Thoracic aorta (tissue), 2 donors: ENCODE measurements around the gene MC4R. TPM values are rescaled to one million over a fixed set of nuclear protein-coding genes. Genes with fewer than 3 reads are reported as not detected.

Experiments
- ATAC-seq: fragments of 150-250 bp; one replicate; pipeline ENCODE4 v1.8.0; 2017; ENCODE audit warnings: low read depth; ENCODE audit not compliant: insufficient number of reproducible peaks, low FRiP score
- DNase-seq: peaks from one replicate; pipeline ENCODE4 v3.0.0-alpha.2; 2020; ENCODE audit warnings: low spot score
- H3K27ac ChIP-seq, 2 donors: fragments of 200-600 bp; sonication (generic); 1 replicate in 1 of 2; 2 replicates in 1 of 2; pipeline ENCODE4 v1.5.1; 2016; ENCODE audit warnings: mild to moderate bottlenecking in 2 of 2, moderate library complexity in 2 of 2
- H3K27me3 ChIP-seq: fragments of 200-600 bp; sonication (generic); replicated peaks from 2 replicates; pipeline ENCODE4 v1.6.0; 2016; ENCODE audit warnings: mild to moderate bottlenecking; ENCODE audit not compliant: insufficient read depth
- H3K36me3 ChIP-seq: fragments of 200-600 bp; sonication (generic); one replicate; pipeline ENCODE4 v1.5.1; 2016
- H3K4me1 ChIP-seq, 2 donors: fragments of 200-600 bp; sonication (generic); 1 replicate in 1 of 2; 2 replicates in 1 of 2; pipeline versions ENCODE4 v1.5.1 to v1.6.0; 2016; ENCODE audit warnings: low read depth in 2 of 2, mild to moderate bottlenecking in 1 of 2; ENCODE audit not compliant: control insufficient read depth in 1 of 2
- H3K4me3 ChIP-seq: fragments of 200-600 bp; sonication (generic); 2 replicates; pipeline ENCODE4 v1.5.1; 2016; ENCODE audit warnings: mild to moderate bottlenecking
- H3K9me3 ChIP-seq: fragments of 200-600 bp; sonication (generic); 2 replicates; pipeline ENCODE4 v1.5.1; 2016
- total RNA-seq, 2 donors: library from RNA; depleted of rRNA; stranded (reverse); fragments of >200 nt; gene quantifications; one replicate each; pipeline versions ENCODE4 v1.1.0 to v1.2.3, GENCODE V29; 2016
- TF ChIP-seq, protein P1 (sequence below): fragments of 200-600 bp; sonication (generic); IDR thresholded peaks from one replicate; pipeline ENCODE4 v1.5.1; 2019; ENCODE audit warnings: antibody characterized with exemption

MC4R gene
- total RNA-seq, 2 donors from 2014 or later = not detected

DNA sequence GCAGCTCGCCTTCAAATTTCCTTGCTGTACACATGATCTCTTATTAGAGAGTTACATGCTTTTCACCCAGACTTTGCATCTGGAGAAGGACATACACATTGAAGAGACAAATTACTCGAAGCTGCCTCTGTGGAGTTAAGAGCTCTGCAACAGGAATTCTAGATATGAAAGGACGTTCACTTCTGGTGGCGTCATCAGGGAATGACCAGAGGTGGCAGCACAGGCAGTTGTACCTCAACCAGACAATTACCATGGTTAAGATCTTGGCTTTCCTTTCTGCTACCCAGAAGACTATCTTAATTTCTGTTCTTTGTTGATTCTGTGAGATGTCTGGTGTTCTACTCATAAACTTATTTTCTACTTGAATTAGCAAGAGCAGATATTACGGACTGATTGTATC lies 39.1 kb upstream of the MC4R start:
- no peaks in the 10 kb centered on the region for H3K36me3 ChIP-seq
- H3K9me3 ChIP-seq = no peaks in the 10 kb centered on the region
- H3K27me3 ChIP-seq = no peaks in the 10 kb centered on the region
- H3K4me1 ChIP-seq = no peaks in the 10 kb centered on the region
- H3K4me3 ChIP-seq = no peak overlapping the region
- no peak for ATAC-seq
- TF ChIP-seq, protein P1, sequence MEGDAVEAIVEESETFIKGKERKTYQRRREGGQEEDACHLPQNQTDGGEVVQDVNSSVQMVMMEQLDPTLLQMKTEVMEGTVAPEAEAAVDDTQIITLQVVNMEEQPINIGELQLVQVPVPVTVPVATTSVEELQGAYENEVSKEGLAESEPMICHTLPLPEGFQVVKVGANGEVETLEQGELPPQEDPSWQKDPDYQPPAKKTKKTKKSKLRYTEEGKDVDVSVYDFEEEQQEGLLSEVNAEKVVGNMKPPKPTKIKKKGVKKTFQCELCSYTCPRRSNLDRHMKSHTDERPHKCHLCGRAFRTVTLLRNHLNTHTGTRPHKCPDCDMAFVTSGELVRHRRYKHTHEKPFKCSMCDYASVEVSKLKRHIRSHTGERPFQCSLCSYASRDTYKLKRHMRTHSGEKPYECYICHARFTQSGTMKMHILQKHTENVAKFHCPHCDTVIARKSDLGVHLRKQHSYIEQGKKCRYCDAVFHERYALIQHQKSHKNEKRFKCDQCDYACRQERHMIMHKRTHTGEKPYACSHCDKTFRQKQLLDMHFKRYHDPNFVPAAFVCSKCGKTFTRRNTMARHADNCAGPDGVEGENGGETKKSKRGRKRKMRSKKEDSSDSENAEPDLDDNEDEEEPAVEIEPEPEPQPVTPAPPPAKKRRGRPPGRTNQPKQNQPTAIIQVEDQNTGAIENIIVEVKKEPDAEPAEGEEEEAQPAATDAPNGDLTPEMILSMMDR = no peak
- no peak for DNase-seq
- H3K27ac ChIP-seq = no peak overlapping the region

DNA sequence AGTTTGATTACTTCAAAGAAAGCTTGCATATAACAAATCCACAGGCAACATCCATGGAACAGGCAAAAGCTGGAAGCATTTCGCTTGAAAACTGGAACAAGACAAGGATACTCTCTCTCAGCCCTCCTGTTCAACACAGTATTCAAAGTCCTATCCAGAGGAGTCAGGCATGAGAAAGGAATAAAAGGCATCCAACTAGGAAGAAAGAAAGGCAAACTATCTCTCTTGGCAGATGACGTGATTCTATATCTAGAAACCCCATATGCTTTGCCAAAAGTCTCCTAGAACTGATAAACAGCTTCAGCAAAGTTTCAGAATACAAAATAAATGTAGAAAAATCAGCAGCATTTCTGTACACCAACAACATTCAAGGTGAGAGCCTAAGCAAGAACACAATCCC lies 34.1 kb upstream of the MC4R start:
- TF ChIP-seq, protein P1 = no peak
- no peaks in the 10 kb centered on the region for H3K27me3 ChIP-seq
- H3K4me1 ChIP-seq = no peaks in the 10 kb centered on the region
- H3K9me3 ChIP-seq = no peaks in the 10 kb centered on the region
- no peak overlapping the region for H3K4me3 ChIP-seq
- H3K27ac ChIP-seq = no peak overlapping the region
- H3K36me3 ChIP-seq = no peaks in the 10 kb centered on the region
- DNase-seq = no peak
- no peak for ATAC-seq

DNA sequence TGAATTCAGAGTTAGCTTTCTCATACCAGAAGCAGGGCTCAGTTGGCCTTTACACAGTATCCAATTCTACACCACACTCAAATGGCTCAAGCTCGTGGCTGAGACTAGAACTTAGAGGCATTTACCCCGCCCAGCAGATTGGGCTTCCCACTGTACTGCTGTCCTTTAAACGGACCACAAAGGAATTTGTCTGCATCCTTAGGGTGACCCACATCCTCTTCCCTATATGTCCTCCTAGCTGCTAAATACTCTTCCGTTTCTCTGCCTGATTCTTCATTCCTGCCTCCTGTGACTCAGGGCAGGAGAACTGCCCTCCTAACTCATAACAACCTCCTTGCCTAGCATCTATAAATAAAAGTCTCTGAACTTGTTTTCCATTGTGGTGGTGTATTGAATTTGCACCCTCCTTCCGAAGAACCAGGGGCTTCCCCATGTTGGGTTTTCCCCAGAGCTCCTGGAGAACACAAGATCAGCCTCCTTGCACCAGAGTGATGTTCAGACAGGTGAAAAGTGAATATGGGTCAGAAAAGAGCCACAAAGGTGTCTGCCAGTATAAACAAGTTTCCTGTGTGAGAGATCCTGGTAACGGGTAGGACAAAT lies 32.0 kb upstream of the MC4R start:
- H3K4me3 ChIP-seq = no peak overlapping the region
- no peak for DNase-seq
- no peaks in the 10 kb centered on the region for H3K9me3 ChIP-seq
- TF ChIP-seq, protein P1 = no peak
- no peak for ATAC-seq
- H3K27me3 ChIP-seq = no peaks in the 10 kb centered on the region
- H3K4me1 ChIP-seq = no peaks in the 10 kb centered on the region
- H3K36me3 ChIP-seq = no peaks in the 10 kb centered on the region
- H3K27ac ChIP-seq = no peak overlapping the region

DNA sequence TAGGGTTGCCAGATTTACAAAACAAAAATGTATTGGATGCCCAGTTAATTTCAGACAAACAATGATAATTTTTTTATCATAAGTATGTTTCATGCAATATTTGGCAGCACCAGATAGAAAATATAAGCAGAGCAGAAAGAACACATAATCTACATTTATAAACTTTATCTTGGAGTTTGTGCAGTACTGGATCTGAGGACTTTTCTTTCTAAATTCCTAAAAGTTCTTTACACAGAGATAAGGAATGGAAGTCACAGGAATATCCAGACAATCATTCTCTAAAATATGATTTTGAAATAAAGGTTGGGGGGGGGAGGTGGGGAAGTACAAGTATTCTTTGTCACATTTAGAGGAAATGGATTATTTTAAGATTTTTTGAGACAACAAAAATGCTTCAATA lies 28.8 kb upstream of the MC4R start:
- no peaks in the 10 kb centered on the region for H3K27me3 ChIP-seq
- ATAC-seq (no peak), DNase-seq (no peak)
- H3K4me3 ChIP-seq = no peak overlapping the region
- no peaks in the 10 kb centered on the region for H3K36me3 ChIP-seq
- TF ChIP-seq, protein P1 = no peak
- H3K4me1 ChIP-seq = no peaks in the 10 kb centered on the region
- no peak overlapping the region for H3K27ac ChIP-seq
- no peaks in the 10 kb centered on the region for H3K9me3 ChIP-seq

DNA sequence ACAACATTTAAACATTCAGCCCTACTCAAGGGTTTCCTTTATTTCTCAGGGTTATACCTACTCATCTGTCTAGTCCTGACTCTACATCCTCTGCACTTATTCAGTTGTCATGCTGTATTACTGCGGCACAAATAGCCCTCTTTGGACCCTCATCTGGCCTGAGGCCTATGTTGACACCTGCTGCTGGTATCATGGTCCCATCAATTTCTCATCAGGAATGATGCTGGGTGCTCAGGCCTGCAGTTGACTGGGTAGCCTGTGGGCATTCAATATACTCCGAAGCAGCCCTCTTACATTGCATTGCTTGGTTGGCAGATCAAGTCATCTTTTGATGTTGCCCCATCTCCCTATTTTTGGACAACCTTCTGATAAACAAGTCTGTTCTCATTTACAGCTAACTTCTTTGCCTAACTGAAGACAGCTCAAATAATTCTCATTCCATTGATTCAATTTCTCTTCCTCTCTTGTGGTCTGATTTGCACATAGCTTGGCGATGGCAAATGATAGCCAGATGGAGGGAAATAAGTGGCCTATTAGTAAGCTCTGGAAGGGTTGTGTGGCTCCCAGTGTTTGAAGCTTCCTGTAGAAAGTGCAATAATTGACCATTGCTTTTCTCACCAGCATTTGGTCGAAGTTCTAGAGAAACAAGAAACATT lies 19.1 kb upstream of the MC4R start:
- DNase-seq (no peak), ATAC-seq (no peak)
- Histone ChIP-seq H3K4me1 (no peaks in the 10 kb centered on the region), H3K36me3 (no peaks in the 10 kb centered on the region), H3K4me3 (no peak overlapping the region), H3K9me3 (no peaks in the 10 kb centered on the region), H3K27ac (no peak overlapping the region), H3K27me3 (no peaks in the 10 kb centered on the region)
- TF ChIP-seq, protein P1 = no peak
